Measurements from ENCODE around the gene GRB10.

GRB10 gene

GRCh38 chr7:50612704-50613103, 170.0 kb downstream of the GRB10 start:
- no peak for DNase-seq (ENCODE audit: low read depth in 2 of 2)

GRCh38 chr7:50610521-50611277, 172.0 kb downstream of the GRB10 start:
- DNase-seq (ENCODE audit: low read depth in 2 of 2), result peak; percentile 20 to 34

- no peak for DNase-seq (ENCODE audit: low read depth in 2 of 2)
Measured at GRCh38 chr7:50608196-50608906, 174.3 kb downstream of the GRB10 start.

DNA sequence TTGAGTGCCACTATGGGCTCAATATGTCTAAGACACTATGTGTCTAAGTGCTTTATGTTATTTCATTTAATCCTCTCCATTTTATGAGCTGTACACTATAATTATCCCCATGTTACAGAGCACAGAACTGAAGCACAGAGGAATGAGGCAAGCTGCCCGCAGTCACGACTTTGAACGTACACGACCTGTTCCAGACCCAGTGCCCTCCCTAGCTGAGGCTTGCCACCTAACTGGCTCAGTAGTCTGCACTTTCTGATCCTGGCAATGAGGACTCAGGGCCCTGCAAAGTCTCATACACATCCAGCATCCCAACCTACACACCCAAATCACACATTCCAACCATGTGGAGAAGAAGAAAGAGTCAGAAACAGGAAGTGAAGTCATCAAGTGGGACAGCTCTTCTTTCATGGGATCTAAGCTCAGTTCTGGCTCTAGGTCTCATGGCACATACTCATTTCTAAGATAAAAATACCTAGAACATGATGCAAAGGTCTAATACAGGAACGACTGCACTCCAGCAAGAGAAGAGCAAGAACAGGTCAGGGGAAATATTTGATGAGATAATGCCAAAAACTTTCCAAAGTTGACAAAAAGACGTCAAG, 175.1 kb downstream of the GRB10 start:
- DNase-seq (ENCODE audit: low read depth in 2 of 2), result no peak

DNA sequence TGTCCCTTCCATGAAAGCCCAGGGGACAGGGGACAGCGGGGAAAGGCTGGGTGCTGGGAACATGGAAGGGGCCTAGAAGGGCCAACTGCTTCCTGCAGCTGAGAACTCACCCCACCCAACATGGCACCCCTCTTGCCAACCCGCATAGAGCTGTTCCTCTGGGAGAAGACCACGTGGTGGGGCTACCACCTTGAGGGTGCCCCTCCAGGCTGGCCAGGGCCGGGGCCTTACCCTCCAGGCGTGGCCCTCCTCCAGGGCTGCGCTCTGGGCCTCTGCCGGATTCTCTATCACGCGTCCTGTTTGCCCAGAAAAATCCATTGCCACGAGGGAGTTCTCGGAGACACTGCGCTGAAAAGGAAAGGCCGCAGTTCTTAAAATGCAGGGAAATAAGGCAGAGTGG, 177.6 kb downstream of the GRB10 start:
- DNase-seq (ENCODE audit: low read depth in 2 of 2), result no peak

DNA sequence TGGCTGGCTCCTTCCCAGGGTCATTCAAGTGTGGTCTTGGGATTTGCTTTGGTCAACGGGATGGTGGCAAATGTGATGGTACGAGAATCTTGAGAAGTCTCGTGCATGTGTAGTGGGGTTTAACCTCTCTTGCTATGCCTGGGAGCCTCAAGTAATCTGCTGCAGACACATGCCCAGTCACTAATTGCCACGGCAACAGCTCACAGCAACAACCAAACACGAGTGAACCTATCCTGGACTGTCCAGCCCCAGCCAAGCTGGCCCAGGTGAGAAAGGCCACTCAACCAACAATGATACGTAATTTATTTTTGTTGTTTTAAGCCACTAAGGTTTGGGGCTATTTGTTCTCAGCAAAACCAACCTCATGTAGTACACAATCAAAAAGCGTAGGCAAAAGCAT, 179.4 kb downstream of the GRB10 start:
- DNase-seq (ENCODE audit: low read depth in 2 of 2), result no peak

DNA sequence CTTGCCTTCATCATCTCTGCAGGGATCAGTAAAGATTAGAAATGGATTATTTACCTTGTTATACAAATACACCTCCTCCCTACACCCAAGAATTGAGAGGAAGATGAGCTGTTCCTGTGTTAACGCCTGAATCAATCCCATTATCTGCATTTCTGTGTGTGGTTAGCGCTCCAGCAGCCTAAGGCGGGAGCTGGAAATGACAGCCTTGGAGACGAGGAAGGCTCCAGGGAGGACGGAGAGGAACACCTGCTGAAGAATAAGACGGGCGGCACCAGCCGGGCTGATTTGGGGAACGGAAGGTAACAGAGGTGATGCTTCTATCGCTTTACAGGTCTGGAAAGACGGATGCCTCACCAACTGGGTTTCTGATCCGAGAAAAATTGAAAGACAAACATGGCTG, 183.3 kb downstream of the GRB10 start:
- no peak for DNase-seq (ENCODE audit: low read depth in 2 of 2)

- no peak for DNase-seq (ENCODE audit: low read depth in 2 of 2)
Measured at GRCh38 chr7:50598460-50599343, 184.0 kb downstream of the GRB10 start.

DNA sequence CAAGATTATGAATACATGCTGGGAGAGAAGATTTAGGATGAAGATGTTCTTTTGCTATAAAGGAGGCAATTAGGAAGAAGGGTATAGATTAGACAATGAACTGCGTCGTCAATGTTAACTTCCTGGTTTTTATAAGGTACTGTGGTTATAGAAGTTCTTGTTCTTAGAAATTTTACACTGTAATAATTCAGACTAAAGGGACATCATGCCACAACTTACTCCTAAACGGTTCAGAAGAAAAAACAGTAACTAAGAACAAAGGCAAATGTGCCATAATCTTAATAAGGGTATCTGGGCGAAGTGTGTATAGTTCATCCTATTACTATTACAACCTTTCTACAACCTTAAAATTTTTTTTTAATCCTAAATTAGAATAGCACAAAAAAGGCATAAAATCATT, 186.2 kb downstream of the GRB10 start:
- DNase-seq (ENCODE audit: low read depth in 2 of 2), result no peak

DNA sequence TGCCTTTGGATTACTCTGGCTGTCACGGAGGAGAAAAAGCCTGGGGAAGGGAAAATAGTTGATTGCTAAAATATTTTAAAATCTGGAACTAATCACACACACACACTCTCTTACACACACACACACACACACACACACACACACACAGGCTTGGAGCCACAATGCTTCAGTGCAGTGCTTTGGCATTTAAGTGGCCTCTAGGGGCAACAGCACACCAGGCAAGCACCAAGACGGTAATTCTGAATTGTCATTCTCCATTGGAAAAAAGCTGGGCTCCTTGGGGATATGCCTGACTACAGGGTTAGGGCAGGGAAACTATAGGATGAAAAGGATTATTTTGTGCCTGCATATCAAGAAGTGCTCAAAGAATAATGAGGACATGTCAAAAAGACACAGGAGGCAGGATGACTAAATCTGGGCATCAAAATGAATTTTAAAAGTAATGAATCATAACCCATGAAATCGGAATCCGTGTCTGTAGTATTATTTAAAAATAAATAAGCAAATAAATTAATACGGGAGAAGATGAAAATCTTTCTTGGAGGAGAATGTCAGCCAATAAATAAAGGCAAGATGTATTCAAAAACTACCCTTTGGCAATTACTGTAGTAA, 187.1 kb downstream of the GRB10 start:
- DNase-seq (ENCODE audit: low read depth in 2 of 2), result no peak

DNA sequence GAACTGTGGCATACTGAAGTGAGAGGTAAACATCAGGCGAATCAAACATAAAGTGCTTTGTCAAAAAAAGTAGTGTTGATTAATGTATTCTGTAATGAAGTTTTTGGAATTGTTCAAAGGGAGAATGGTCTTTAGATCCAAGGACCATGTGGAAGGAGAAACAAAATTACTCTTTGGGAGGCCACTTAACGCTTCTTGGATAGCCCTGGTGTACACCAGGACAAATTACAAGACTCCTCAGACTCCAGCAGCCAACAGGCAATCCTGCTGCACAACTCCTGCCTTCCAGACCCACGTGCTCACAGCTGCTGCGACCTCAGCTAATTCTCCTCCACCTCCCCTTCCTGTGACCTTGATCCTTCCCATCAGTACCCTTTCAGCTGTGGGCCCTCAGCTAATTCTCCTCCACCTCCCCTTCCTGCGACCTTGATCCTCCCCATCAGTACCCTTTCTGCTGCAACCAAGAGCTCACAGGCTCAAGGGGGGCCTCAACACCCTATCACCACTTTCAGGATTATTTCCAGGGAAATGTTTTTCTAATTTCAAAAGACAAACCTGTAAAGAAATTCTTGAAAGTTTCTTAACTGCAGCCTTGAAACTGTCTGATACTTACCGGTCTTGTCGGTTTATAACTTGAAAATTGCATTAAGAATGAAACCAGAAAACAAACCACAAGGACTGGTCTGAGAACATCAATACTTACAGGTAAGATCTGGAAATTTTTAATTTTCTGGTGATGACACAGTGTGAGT, 187.8 kb downstream of the GRB10 start:
- no peak for DNase-seq (ENCODE audit: low read depth in 2 of 2)

GRCh38 chr7:50594136-50594535, 188.6 kb downstream of the GRB10 start:
- no peak for DNase-seq (ENCODE audit: low read depth in 2 of 2)

GRCh38 chr7:50592940-50593339, 189.8 kb downstream of the GRB10 start:
- DNase-seq (ENCODE audit: low read depth in 2 of 2), result no peak

GRCh38 chr7:50591480-50592438, 190.9 kb downstream of the GRB10 start:
- DNase-seq (ENCODE audit: low read depth in 2 of 2), result no peak

GRCh38 chr7:50591098-50591479, 191.6 kb downstream of the GRB10 start:
- DNase-seq (ENCODE audit: low read depth in 2 of 2), result no peak

DNA sequence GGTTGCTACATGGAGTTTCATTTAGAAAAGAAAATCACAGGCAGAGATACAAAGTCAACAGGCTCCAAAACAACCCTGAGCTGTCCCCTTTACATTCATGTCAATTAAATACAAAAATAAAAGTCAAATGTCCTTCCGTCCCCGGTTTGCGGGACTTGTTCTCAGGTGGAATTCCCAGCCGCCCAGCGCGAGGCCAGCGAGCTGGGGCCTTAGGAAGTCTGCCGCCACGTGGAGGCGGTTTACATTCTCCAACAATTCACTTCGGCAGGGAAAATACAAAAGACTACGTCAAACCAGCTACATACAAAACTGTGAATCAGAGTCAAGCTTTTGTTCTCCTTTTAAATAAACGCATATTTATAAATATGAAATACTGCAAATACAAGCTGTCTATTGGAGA, 192.2 kb downstream of the GRB10 start:
- DNase-seq (ENCODE audit: low read depth in 2 of 2), result no peak

DNA sequence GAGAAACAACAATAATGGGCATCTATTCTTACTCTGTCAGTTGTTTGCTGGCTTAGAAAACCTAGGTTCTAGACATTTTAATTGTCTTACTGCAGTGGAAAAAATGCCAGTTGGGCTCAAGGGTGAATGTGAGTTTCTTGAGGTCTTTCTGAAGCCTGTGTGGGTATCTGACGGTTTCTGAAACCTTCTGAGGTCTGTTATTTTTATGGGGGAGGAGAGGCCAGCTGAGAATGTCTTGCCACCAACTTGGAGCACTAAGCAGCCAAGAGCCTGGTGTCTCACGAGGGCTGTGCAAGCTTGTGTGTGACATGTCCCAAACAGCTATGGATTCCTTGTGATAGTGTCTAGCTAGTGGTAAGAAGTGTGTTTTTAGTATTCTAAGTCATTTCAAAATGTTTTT, 193.3 kb downstream of the GRB10 start:
- no peak for DNase-seq (ENCODE audit: low read depth in 2 of 2)

- no peak for DNase-seq (ENCODE audit: low read depth in 2 of 2)
Measured at GRCh38 chr7:50588937-50589336, 193.8 kb downstream of the GRB10 start.

- no peak for DNase-seq (ENCODE audit: low read depth in 2 of 2)
Measured at GRCh38 chr7:50587737-50588136, 195.0 kb downstream of the GRB10 start.
